H1 (cell line): Measurements from ENCODE around the gene HS3ST5. TPM values are rescaled to one million over a fixed set of nuclear protein-coding genes. Genes with fewer than 3 reads are reported as not detected.

ENCODE experiments used
- CTCF ChIA-PET: fragments of 300-600 bp; sonication (Branson Sonifier 250); formaldehyde crosslinking; loops from one replicate; lab custom pipeline; 2021; ENCODE audit not compliant: partially characterized antibody; lab: Charles Lee
- POLR2A ChIA-PET: fragments of 300-600 bp; sonication (Branson Sonifier 250); formaldehyde crosslinking; loops from one replicate; lab custom pipeline; 2021; ENCODE audit warnings: inconsistent platforms; ENCODE audit not compliant: partially characterized antibody; lab: Charles Lee
- DNase-seq, 2 experiments: peaks; one replicate each; pipeline versions ENCODE4 v3.0.0 to v3.0.0-alpha.2; 2010 to 2022; ENCODE audit warnings: low spot score in 2 of 2, low read depth in 1 of 2, mixed read lengths in 1 of 2
- FAIRE-seq: peaks from 2 replicates; lab custom pipeline; 2011; peaks lifted over from hg19 to GRCh38; lab: Jason Lieb, UNC
- H2AFZ ChIP-seq: 2 replicates; pipeline ENCODE4 v1.8.1; 2012; ENCODE audit warnings: low read length, inconsistent platforms
- H2AK5ac ChIP-seq: 2 replicates; pipeline ENCODE4 v1.6.1; 2013; ENCODE audit warnings: low read depth, low read length
- H2BK120ac ChIP-seq: replicated peaks from 2 replicates; pipeline ENCODE3; 2013; ENCODE audit warnings: low read depth, low read length, inconsistent platforms
- H2BK12ac ChIP-seq: 2 replicates; pipeline ENCODE4 v1.6.1; 2013; ENCODE audit warnings: low read depth, low read length
- H2BK15ac ChIP-seq: 2 replicates; pipeline ENCODE4 v1.6.1; 2013; ENCODE audit warnings: low read length
- H2BK20ac ChIP-seq: 2 replicates; pipeline ENCODE4 v1.6.1; 2013; ENCODE audit warnings: low read length
- H2BK5ac ChIP-seq: 2 replicates; pipeline ENCODE4 v1.6.1; 2013; ENCODE audit warnings: low read depth, low read length
- H3K14ac ChIP-seq: 2 replicates; pipeline ENCODE4 v1.6.1; 2013; ENCODE audit warnings: inconsistent platforms; ENCODE audit not compliant: insufficient read length
- H3K18ac ChIP-seq: 2 replicates; pipeline ENCODE4 v1.6.1; 2013; ENCODE audit warnings: low read length; ENCODE audit errors: extremely low read depth
- H3K23ac ChIP-seq: 2 replicates; pipeline ENCODE4 v1.6.1; 2013; ENCODE audit warnings: inconsistent platforms; ENCODE audit not compliant: insufficient read length
- H3K23me2 ChIP-seq: 2 replicates; pipeline ENCODE4 v1.6.1; 2013; ENCODE audit warnings: low read depth, low read length
- H3K27ac ChIP-seq: 2 replicates; pipeline ENCODE4 v1.6.1; 2011; ENCODE audit warnings: low read depth, low read length, inconsistent platforms
- H3K27me3 ChIP-seq, 4 experiments: replicated peaks in 1 of 4; 1 replicate in 1 of 4; 2 replicates in 3 of 4; pipeline versions ENCODE4 v1.6.1 to v1.8.1; 2011 to 2013; ENCODE audit warnings: low read length in 3 of 4, mild to moderate bottlenecking in 3 of 4, inconsistent platforms in 2 of 4, mixed read lengths in 2 of 4, moderate library complexity in 1 of 4; ENCODE audit not compliant: control insufficient read depth in 3 of 4, insufficient read depth in 3 of 4; ENCODE audit errors: extremely low read depth in 1 of 4
- H3K36me3 ChIP-seq, 4 experiments: 2 replicates each; pipeline versions ENCODE4 v1.6.1 to v1.8.1; 2011 to 2013; ENCODE audit warnings: mild to moderate bottlenecking in 4 of 4, low read length in 3 of 4, moderate library complexity in 2 of 4, control low read depth in 1 of 4, inconsistent platforms in 1 of 4; ENCODE audit not compliant: insufficient read depth in 4 of 4, control insufficient read depth in 2 of 4
- H3K4ac ChIP-seq: replicated peaks from 2 replicates; pipeline ENCODE3; 2013; ENCODE audit warnings: low read length, low read depth, mixed read lengths, inconsistent platforms; ENCODE audit not compliant: insufficient read length
- H3K4me1 ChIP-seq, 4 experiments: replicated peaks in 1 of 4; 1 replicate in 1 of 4; 2 replicates in 3 of 4; pipeline versions ENCODE4 v1.6.1 to v1.8.1; 2011 to 2013; ENCODE audit warnings: low read length in 3 of 4, inconsistent platforms in 2 of 4, mixed read lengths in 1 of 4; ENCODE audit not compliant: insufficient read depth in 4 of 4, control insufficient read depth in 3 of 4
- H3K4me2 ChIP-seq, 2 experiments: 2 replicates each; pipeline versions ENCODE4 v1.6.1 to v1.8.1; 2011 to 2013; ENCODE audit warnings: low read depth in 2 of 2, low read length in 2 of 2, control low read depth in 1 of 2, inconsistent platforms in 1 of 2, mild to moderate bottlenecking in 1 of 2; ENCODE audit not compliant: insufficient read depth in 1 of 2
- H3K4me3 ChIP-seq, 4 experiments: fragments of 200-600, 300-600 bp in 1 of 4; sonication (generic), shearing (Covaris generic), sonication (Bioruptor Twin) in 1 of 4; 2 replicates each; pipeline versions ENCODE4 v1.5.1 to v1.8.1; 2011 to 2016; ENCODE audit warnings: low read length in 4 of 4, low read depth in 3 of 4, control low read depth in 2 of 4, inconsistent platforms in 2 of 4, mild to moderate bottlenecking in 2 of 4, mixed read lengths in 1 of 4, moderate library complexity in 1 of 4; ENCODE audit not compliant: insufficient read depth in 2 of 4; ENCODE audit errors: extremely low read depth in 1 of 4
- H3K56ac ChIP-seq: replicated peaks from 2 replicates; pipeline ENCODE3; 2013; ENCODE audit warnings: low read depth, mild to moderate bottlenecking, mixed read lengths, low read length, inconsistent platforms; ENCODE audit not compliant: insufficient read length
- H3K79me1 ChIP-seq: 2 replicates; pipeline ENCODE4 v1.6.1; 2013; ENCODE audit warnings: low read depth, low read length, control low read depth
- H3K79me2 ChIP-seq, 2 experiments: 2 replicates each; pipeline versions ENCODE4 v1.6.1 to v1.8.1; 2012 to 2013; ENCODE audit warnings: low read length in 2 of 2, mild to moderate bottlenecking in 2 of 2, inconsistent platforms in 1 of 2; ENCODE audit not compliant: insufficient read depth in 2 of 2, control insufficient read depth in 1 of 2
- H3K9ac ChIP-seq, 4 experiments: replicated peaks in 1 of 4; 1 replicate in 1 of 4; 2 replicates in 3 of 4; pipeline versions ENCODE4 v1.6.1 to v1.8.1; 2011 to 2013; ENCODE audit warnings: low read depth in 3 of 4, low read length in 3 of 4, control low read depth in 2 of 4, mild to moderate bottlenecking in 2 of 4, moderate library complexity in 2 of 4, inconsistent platforms in 1 of 4; ENCODE audit errors: extremely low read depth in 1 of 4
- H3K9me3 ChIP-seq, 2 experiments: 2 replicates each; pipeline versions ENCODE4 v1.6.1 to v1.8.1; 2012 to 2013; ENCODE audit warnings: mild to moderate bottlenecking in 2 of 2, moderate library complexity in 2 of 2, control low read depth in 1 of 2, inconsistent platforms in 1 of 2, low read depth in 1 of 2, low read length in 1 of 2, mixed read lengths in 1 of 2; ENCODE audit not compliant: insufficient read depth in 2 of 2
- H4K20me1 ChIP-seq, 2 experiments: replicated peaks in 1 of 2; 2 replicates each; pipeline versions ENCODE3 to v1.8.1; 2011 to 2013; ENCODE audit warnings: inconsistent platforms in 2 of 2, low read length in 2 of 2, mild to moderate bottlenecking in 1 of 2; ENCODE audit not compliant: insufficient read depth in 2 of 2, control insufficient read depth in 1 of 2
- H4K5ac ChIP-seq: 2 replicates; pipeline ENCODE4 v1.6.1; 2013; ENCODE audit warnings: low read length, low read depth, mixed read lengths, inconsistent platforms; ENCODE audit not compliant: insufficient read length
- H4K8ac ChIP-seq: 2 replicates; pipeline ENCODE4 v1.8.0; 2013; ENCODE audit warnings: mild to moderate bottlenecking, moderate library complexity, low read length, inconsistent platforms; ENCODE audit not compliant: insufficient read depth; ENCODE audit errors: extremely low read depth
- H4K91ac ChIP-seq: replicated peaks from 2 replicates; pipeline ENCODE3; 2013; ENCODE audit warnings: low read length, mixed read lengths, inconsistent platforms; ENCODE audit not compliant: insufficient read length
- ASH2L ChIP-seq: fragments of 200-600, 300-600 bp; sonication (generic); IDR thresholded peaks from one replicate; pipeline ENCODE4 v1.7.1; 2017; ENCODE audit warnings: low read length
- CEBPB ChIP-seq: IDR thresholded peaks from 2 replicates; pipeline ENCODE4 v1.6.1; 2012; ENCODE audit warnings: low read depth, low read length
- FOSL1 ChIP-seq: IDR thresholded peaks from 2 replicates; pipeline ENCODE4 v1.6.1; 2011; ENCODE audit warnings: mild to moderate bottlenecking, low read depth, low read length, moderate library complexity; ENCODE audit not compliant: insufficient read depth
- RAD21 ChIP-seq, 2 experiments: IDR thresholded peaks in 1 of 2; conservative IDR thresholded peaks in 1 of 2; 2 replicates each; pipeline ENCODE4 v1.6.1; 2011; ENCODE audit warnings: low read depth in 2 of 2, low read length in 2 of 2, improper control_type of control experiment in 1 of 2, inconsistent platforms in 1 of 2, mild to moderate bottlenecking in 1 of 2, moderate library complexity in 1 of 2
- RNF2 ChIP-seq: fragments of 200-900, 300-1000 bp; sonication (generic); IDR thresholded peaks from 2 replicates; pipeline ENCODE4 v1.7.1; 2016; ENCODE audit warnings: borderline replicate concordance, low read depth, mild to moderate bottlenecking, antibody characterized with exemption, low read length; ENCODE audit not compliant: poor library complexity, severe bottlenecking; ENCODE audit errors: missing control alignments
- SP1 ChIP-seq: IDR thresholded peaks from 2 replicates; pipeline ENCODE4 v1.6.1; 2011; ENCODE audit warnings: low read depth, low read length
- SP2 ChIP-seq: IDR thresholded peaks from 2 replicates; pipeline ENCODE4 v1.6.1; 2012; ENCODE audit warnings: mild to moderate bottlenecking, low read length, inconsistent platforms
- TBP ChIP-seq: IDR thresholded peaks from 2 replicates; pipeline ENCODE4 v1.6.1; 2011; ENCODE audit warnings: low read depth, low read length, improper control_type of control experiment
- WGBS, 2 experiments: shearing (Covaris generic) in 1 of 2; methylation state at CpG; one replicate each; pipeline versions ENCODE4 v1.1.6 to v1.1.7; 2013 to 2015; ENCODE audit warnings: low lambda C conversion rate in 2 of 2, mixed read lengths in 2 of 2, inconsistent platforms in 1 of 2, low coverage in 1 of 2, missing lambda C conversion rate in 1 of 2; ENCODE audit not compliant: insufficient replicate concordance in 2 of 2, insufficient coverage in 1 of 2, insufficient read length in 1 of 2; ENCODE audit errors: extremely low coverage in 1 of 2, missing lambda C conversion rate in 1 of 2; 5-methylcytosine and 5-hydroxymethylcytosine counted together
- polyA plus RNA-seq, 7 experiments: library from polyadenylated mRNA; depleted of rRNA in 3 of 7; stranded (reverse) in 5 of 7; unstranded in 2 of 7; fragments of >200 nt in 5 of 7; fragments of 200-250 nt in 2 of 7; gene quantifications; 1 replicate in 5 of 7; 2 replicates in 1 of 7; 4 replicates in 1 of 7; pipeline versions ENCODE4 v1.2.1 to v1.2.3, GENCODE V29; 2011 to 2013; ENCODE audit warnings: missing spikeins in 2 of 7, mixed read lengths in 2 of 7
- total RNA-seq: library from RNA; stranded (reverse); fragmentation: NEBNext Ultra II Directional; extraction: Animal tissue kit (Norgen Biotek cat#: 25700); gene quantifications from 2 replicates; pipeline ENCODE4 v1.2.1, GENCODE V29; 2021
- TF ChIP-seq, protein P1 (sequence below): IDR thresholded peaks from 2 replicates; pipeline ENCODE4 v1.6.1; 2011; ENCODE audit warnings: low read depth, mild to moderate bottlenecking, low read length; ENCODE audit not compliant: insufficient read depth
- TF ChIP-seq, protein P2 (sequence below): IDR thresholded peaks from 2 replicates; pipeline ENCODE4 v1.6.1; 2012; ENCODE audit warnings: low read length, inconsistent platforms

The HS3ST5 gene
- total and polyA plus RNA-seq, 2 of the 8 experiments (the other 6 are each of a cell fraction or from before 2014, with no cell fraction given): 1.2 to 9.9 TPM

GRCh38 chr6:114367315-114367961, 24.6 kb upstream of the HS3ST5 start:
- H2BK12ac ChIP-seq: no peak overlapping the region
- H2BK120ac ChIP-seq: no peak overlapping the region
- H3K4ac ChIP-seq: no peak overlapping the region
- TF ChIP-seq ASH2L (no peak), FOSL1 (no peak), RAD21 (IDR thresholded peaks at IDR 0.05 in 1 of 2, conservative IDR thresholded peaks at IDR 0.05 in 1 of 2; ENCODE audit: low read depth in 2 of 2, low read length in 2 of 2) (no peak), CEBPB (no peak), SP2 (no peak), SP1 (no peak), TBP (no peak), RNF2 (no peak)
- TF ChIP-seq, protein P1, sequence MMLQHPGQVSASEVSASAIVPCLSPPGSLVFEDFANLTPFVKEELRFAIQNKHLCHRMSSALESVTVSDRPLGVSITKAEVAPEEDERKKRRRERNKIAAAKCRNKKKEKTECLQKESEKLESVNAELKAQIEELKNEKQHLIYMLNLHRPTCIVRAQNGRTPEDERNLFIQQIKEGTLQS: no peak
- TF ChIP-seq, protein P2, sequence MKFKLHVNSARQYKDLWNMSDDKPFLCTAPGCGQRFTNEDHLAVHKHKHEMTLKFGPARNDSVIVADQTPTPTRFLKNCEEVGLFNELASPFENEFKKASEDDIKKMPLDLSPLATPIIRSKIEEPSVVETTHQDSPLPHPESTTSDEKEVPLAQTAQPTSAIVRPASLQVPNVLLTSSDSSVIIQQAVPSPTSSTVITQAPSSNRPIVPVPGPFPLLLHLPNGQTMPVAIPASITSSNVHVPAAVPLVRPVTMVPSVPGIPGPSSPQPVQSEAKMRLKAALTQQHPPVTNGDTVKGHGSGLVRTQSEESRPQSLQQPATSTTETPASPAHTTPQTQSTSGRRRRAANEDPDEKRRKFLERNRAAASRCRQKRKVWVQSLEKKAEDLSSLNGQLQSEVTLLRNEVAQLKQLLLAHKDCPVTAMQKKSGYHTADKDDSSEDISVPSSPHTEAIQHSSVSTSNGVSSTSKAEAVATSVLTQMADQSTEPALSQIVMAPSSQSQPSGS: no peak

More at GRCh38 chr6:114367315-114367961, 24.6 kb upstream of the HS3ST5 start:
- H3K79me2 ChIP-seq: no peaks in the 10 kb centered on the region
- no peaks in the 10 kb centered on the region for H3K9me3 ChIP-seq
- POLR2A ChIA-PET: no interaction called here
- no peak overlapping the region for H4K8ac ChIP-seq
- 95% methylated on average over 1 of the region's 1 CpG; no CpG with 5 or more reads in 1 of the 2 experiments for WGBS, 2 experiments
- FAIRE-seq: no peak
- H3K18ac ChIP-seq: no peak overlapping the region
- no peaks in the 10 kb centered on the region for H3K23me2 ChIP-seq
- no peak overlapping the region for H4K5ac ChIP-seq
- no peak overlapping the region for H3K56ac ChIP-seq
- H3K23ac ChIP-seq: no peak overlapping the region
- H3K27me3 ChIP-seq: no peaks in the 10 kb centered on the region
- no peak overlapping the region for H4K91ac ChIP-seq
- no peak overlapping the region for H2AK5ac ChIP-seq
- H3K4me3 ChIP-seq: no peak overlapping the region
- H3K4me1 ChIP-seq: peaks cover 0 to 11% (median 5%) of the 10 kb centered on the region in 4 experiments; a peak in 3 of 7 replicates
- H2BK5ac ChIP-seq: no peak overlapping the region
- no peaks in the 10 kb centered on the region for H4K20me1 ChIP-seq
- no peak overlapping the region for H2AFZ ChIP-seq
- no peak for DNase-seq
- H3K79me1 ChIP-seq: no peaks in the 10 kb centered on the region
- H2BK15ac ChIP-seq: no peak overlapping the region
- H3K27ac ChIP-seq: no peak overlapping the region
- no peak overlapping the region for H2BK20ac ChIP-seq
- H3K9ac ChIP-seq: no peak overlapping the region
- H3K4me2 ChIP-seq: no peak overlapping the region
- H3K36me3 ChIP-seq: no peaks in the 10 kb centered on the region
- CTCF ChIA-PET: interaction anchor here (0.7 to 1.2 kb wide), 2 partner anchors 17 to 372 kb away, joined by 3 to 5 read pairs; no protein-coding TSS in a partner anchor
- H3K14ac ChIP-seq: no peak overlapping the region
